ENCODE measurements around the gene SCGB1C1. TPM values are rescaled to one million over a fixed set of nuclear protein-coding genes. Genes with fewer than 3 reads are reported as not detected.
A peak's percentile ranks its signal among the peaks of the same experiment; 100 is the strongest.

Gene SCGB1C1
- total RNA-seq, 1 donor from 2014 or later, result not detected

DNA sequence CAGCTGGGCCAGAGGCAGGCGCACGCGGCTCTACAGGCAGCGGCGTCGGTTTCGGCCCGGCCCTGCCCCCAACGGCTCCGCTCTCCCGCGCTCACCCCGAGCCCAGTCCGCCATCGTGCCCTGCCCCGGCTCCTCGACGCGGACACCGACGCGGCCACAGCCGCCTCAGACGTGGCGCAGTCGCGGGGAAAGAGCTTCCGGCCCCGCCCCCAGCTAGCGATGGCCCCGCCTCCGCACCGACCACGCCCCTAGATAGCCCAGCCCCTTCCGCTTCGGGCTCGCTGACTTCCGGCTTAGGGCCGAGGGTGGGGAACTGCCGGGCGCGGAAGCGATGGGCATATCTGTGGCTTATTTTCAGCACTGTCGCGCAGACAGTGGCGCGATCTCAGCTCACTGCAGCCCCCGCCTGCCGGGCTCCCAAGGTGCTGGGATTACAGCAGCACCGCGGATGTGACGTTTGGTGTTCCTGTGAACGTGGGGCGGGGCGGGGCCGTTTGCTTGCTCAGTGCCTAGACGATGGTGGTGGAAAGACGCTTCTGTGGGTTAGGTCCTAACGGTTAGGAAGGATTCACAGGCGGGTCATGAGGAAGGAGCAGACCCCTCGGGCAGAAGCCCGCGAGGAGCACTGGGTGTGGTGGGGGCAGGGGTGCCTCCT lies 14.5 kb downstream of the SCGB1C1 start, which contains the start of the genes BET1L and RIC8A:
BET1L (minus strand) TSS at position 192 of the 655 bp plus-strand sequence; CDS start at position 114, 78 bp downstream.
RIC8A (plus strand) TSS at position 501 of the 655 bp plus-strand sequence. CDS start 1,147 bp downstream, outside the sequence.
- H3K27ac Mint-ChIP-seq, result peak within 1 kb of the TSS; percentile 94
- Histone ChIP-seq H3K9ac (peak within 1 kb of the TSS; percentile 89), H3K9me3 (ENCODE audit: low read depth) (no peaks in the 10 kb centered on the region), H2AFZ (replicated peaks) (peak within 1 kb of the TSS; percentile 85), H3K4me1 (peaks cover 11% of the 10 kb centered on the region), H3K79me2 (ENCODE audit: low read depth) (peaks cover 41% of the 10 kb centered on the region), H3K27me3 (no peaks in the 10 kb centered on the region), H3K27ac (peak within 1 kb of the TSS; percentile 82), H3F3A (ENCODE audit: low read depth) (peaks cover 12% of the 10 kb centered on the region), H4K20me1 (ENCODE audit: low read depth) (peaks cover 20% of the 10 kb centered on the region), H3K4me2 (peak within 1 kb of the TSS; percentile 96), H3K4me3 (peak within 1 kb of the TSS; percentile 98), H3K36me3 (no peaks in the 10 kb centered on the region)
- peak; percentile 98 for DNase-seq (ENCODE audit: low spot score)
- TF ChIP-seq EZH2 (IDR thresholded peaks at IDR 0.05), result no peak
- TF ChIP-seq EZH2phosphoT487 (IDR thresholded peaks at IDR 0.05), result no peak
- TF ChIP-seq CTCF (IDR thresholded peaks at IDR 0.05), result no peak
- peaks cover 4% of the 10 kb centered on the region for H3K27me3 Mint-ChIP-seq (ENCODE audit: insufficient read depth, low read depth)
- peak within 1 kb of the TSS; percentile 99 for H3K4me3 Mint-ChIP-seq
- no peaks in the 10 kb centered on the region for H3K9me3 Mint-ChIP-seq
- peaks cover 21% of the 10 kb centered on the region for H3K4me1 Mint-ChIP-seq
- H3K36me3 Mint-ChIP-seq, result peaks cover 8% of the 10 kb centered on the region

GRCh38 chr11:207863-208180 lies 14.9 kb downstream of the SCGB1C1 start:
- DNase-seq (ENCODE audit: low spot score), result no peak
- H3F3A ChIP-seq (ENCODE audit: low read depth), result peaks cover 12% of the 10 kb centered on the region
- H3K27me3 ChIP-seq, result no peaks in the 10 kb centered on the region
- peak overlapping the region; percentile 82 for H3K27ac ChIP-seq
- Mint-ChIP-seq H3K9me3 (no peaks in the 10 kb centered on the region), H3K36me3 (peaks cover 8% of the 10 kb centered on the region), H3K27me3 (ENCODE audit: insufficient read depth, low read depth) (peaks cover 2% of the 10 kb centered on the region), H3K27ac (peak overlapping the region; percentile 94), H3K4me1 (peaks cover 21% of the 10 kb centered on the region), H3K4me3 (peak overlapping the region; percentile 99)
- TF ChIP-seq EZH2phosphoT487 (IDR thresholded peaks at IDR 0.05) (no peak), CTCF (IDR thresholded peaks at IDR 0.05) (no peak), EZH2 (IDR thresholded peaks at IDR 0.05) (no peak)
- peak overlapping the region; percentile 60 for H3K9ac ChIP-seq
- H3K4me1 ChIP-seq, result peaks cover 11% of the 10 kb centered on the region
- H3K9me3 ChIP-seq (ENCODE audit: low read depth), result no peaks in the 10 kb centered on the region
- peak overlapping the region; percentile 61 for H2AFZ ChIP-seq (replicated peaks)
- peak overlapping the region; percentile 96 for H3K4me2 ChIP-seq
- H4K20me1 ChIP-seq (ENCODE audit: low read depth), result peaks cover 20% of the 10 kb centered on the region
- no peaks in the 10 kb centered on the region for H3K36me3 ChIP-seq
- H3K4me3 ChIP-seq, result peak overlapping the region; percentile 98
- peaks cover 41% of the 10 kb centered on the region for H3K79me2 ChIP-seq (ENCODE audit: low read depth)

GRCh38 chr11:208181-208916 lies 15.5 kb downstream of the SCGB1C1 start:
- no peaks in the 10 kb centered on the region for H3K27me3 ChIP-seq
- peaks cover 20% of the 10 kb centered on the region for H4K20me1 ChIP-seq (ENCODE audit: low read depth)
- Mint-ChIP-seq H3K27me3 (ENCODE audit: insufficient read depth, low read depth) (peaks cover 2% of the 10 kb centered on the region), H3K9me3 (no peaks in the 10 kb centered on the region), H3K36me3 (peaks cover 12% of the 10 kb centered on the region), H3K27ac (peak overlapping the region; percentile 94), H3K4me1 (peaks cover 21% of the 10 kb centered on the region), H3K4me3 (peak overlapping the region; percentile 99)
- peak overlapping the region; percentile 82 for H3K27ac ChIP-seq
- no peaks in the 10 kb centered on the region for H3K9me3 ChIP-seq (ENCODE audit: low read depth)
- no peaks in the 10 kb centered on the region for H3K36me3 ChIP-seq
- peak overlapping the region; percentile 60 for H3K9ac ChIP-seq
- peaks cover 11% of the 10 kb centered on the region for H3K4me1 ChIP-seq
- DNase-seq (ENCODE audit: low spot score), result peak; percentile 92
- peak overlapping the region; percentile 85 for H2AFZ ChIP-seq (replicated peaks)
- H3K4me2 ChIP-seq, result peak overlapping the region; percentile 96
- peaks cover 41% of the 10 kb centered on the region for H3K79me2 ChIP-seq (ENCODE audit: low read depth)
- TF ChIP-seq CTCF (IDR thresholded peaks at IDR 0.05) (no peak), EZH2 (IDR thresholded peaks at IDR 0.05) (no peak), EZH2phosphoT487 (IDR thresholded peaks at IDR 0.05) (no peak)
- peaks cover 12% of the 10 kb centered on the region for H3F3A ChIP-seq (ENCODE audit: low read depth)
- H3K4me3 ChIP-seq, result peak overlapping the region; percentile 98

All from neural progenitor cell (in vitro differentiated cells).